ENCODE data around the gene EHBP1.

The EHBP1 gene

GRCh38 chr2:62757029-62757428, 51.5 kb downstream of the EHBP1 start:
- H3K4me3 ChIP-seq (ENCODE audit: low read depth, low read length): no peak overlapping the region
- no peak for DNase-seq (ENCODE audit: low read depth)
- TF ChIP-seq MYC (IDR thresholded peaks at IDR 0.05; ENCODE audit: low read depth, low read length): no peak
- no peak for TF ChIP-seq CTCF (IDR thresholded peaks at IDR 0.05; ENCODE audit: low read depth, low read length)
- TF ChIP-seq POLR2A (IDR thresholded peaks at IDR 0.05; ENCODE audit: extremely low read depth, insufficient read length): no peak
- no peak for TF ChIP-seq MAX (IDR thresholded peaks at IDR 0.05; ENCODE audit: low read depth, low read length)

- H3K4me3 ChIP-seq (ENCODE audit: low read depth, low read length): no peak overlapping the region
- DNase-seq (ENCODE audit: low read depth): no peak
- TF ChIP-seq POLR2A (IDR thresholded peaks at IDR 0.05; ENCODE audit: extremely low read depth, insufficient read length): no peak
- TF ChIP-seq CTCF (IDR thresholded peaks at IDR 0.05; ENCODE audit: low read depth, low read length): no peak
- no peak for TF ChIP-seq MYC (IDR thresholded peaks at IDR 0.05; ENCODE audit: low read depth, low read length)
- TF ChIP-seq MAX (IDR thresholded peaks at IDR 0.05; ENCODE audit: low read depth, low read length): no peak
These were observed 54.5 kb downstream of the EHBP1 start for GRCh38 chr2:62760026-62760425.

- no peak overlapping the region for H3K4me3 ChIP-seq (ENCODE audit: low read depth, low read length)
- no peak for DNase-seq (ENCODE audit: low read depth)
- TF ChIP-seq MYC (IDR thresholded peaks at IDR 0.05; ENCODE audit: low read depth, low read length) (no peak), POLR2A (IDR thresholded peaks at IDR 0.05; ENCODE audit: extremely low read depth, insufficient read length) (no peak), MAX (IDR thresholded peaks at IDR 0.05; ENCODE audit: low read depth, low read length) (no peak), CTCF (IDR thresholded peaks at IDR 0.05; ENCODE audit: low read depth, low read length) (no peak)
These were observed 55.0 kb downstream of the EHBP1 start for GRCh38 chr2:62760555-62760954.

GRCh38 chr2:62765619-62766376, 60.3 kb downstream of the EHBP1 start:
- no peak overlapping the region for H3K4me3 ChIP-seq (ENCODE audit: low read depth, low read length)
- DNase-seq (ENCODE audit: low read depth): no peak

GRCh38 chr2:62768615-62769014, 63.1 kb downstream of the EHBP1 start:
- DNase-seq (ENCODE audit: low read depth): no peak
- no peak overlapping the region for H3K4me3 ChIP-seq (ENCODE audit: low read depth, low read length)
- TF ChIP-seq MAX (IDR thresholded peaks at IDR 0.05; ENCODE audit: low read depth, low read length) (no peak), MYC (IDR thresholded peaks at IDR 0.05; ENCODE audit: low read depth, low read length) (no peak), POLR2A (IDR thresholded peaks at IDR 0.05; ENCODE audit: extremely low read depth, insufficient read length) (no peak), CTCF (IDR thresholded peaks at IDR 0.05; ENCODE audit: low read depth, low read length) (no peak)

More at GRCh38 chr2:62765619-62766376, 60.3 kb downstream of the EHBP1 start:
- no peak for TF ChIP-seq MYC (IDR thresholded peaks at IDR 0.05; ENCODE audit: low read depth, low read length)

- TF ChIP-seq MYC (IDR thresholded peaks at IDR 0.05; ENCODE audit: low read depth, low read length): no peak
- TF ChIP-seq CTCF (IDR thresholded peaks at IDR 0.05; ENCODE audit: low read depth, low read length): no peak
- no peak for DNase-seq (ENCODE audit: low read depth)
- no peak overlapping the region for H3K4me3 ChIP-seq (ENCODE audit: low read depth, low read length)
These were observed 65.1 kb downstream of the EHBP1 start for GRCh38 chr2:62770629-62771028.
